Effector memory CD4-positive, alpha-beta T cell (primary cell): Measurements from ENCODE around the gene MYH11.

Experiments
- DNase-seq, 3 donors: peaks; one replicate each; pipeline ENCODE4 v3.0.0-alpha.2; 2020
- H3K27ac ChIP-seq: 2 replicates; pipeline ENCODE4 v1.7.0; 2013; ENCODE audit warnings: mild to moderate bottlenecking, low read length, moderate library complexity; ENCODE audit not compliant: insufficient read depth, poor library complexity, severe bottlenecking
- H3K27me3 ChIP-seq: replicated peaks from 2 replicates; pipeline ENCODE4 v1.7.0; 2013; ENCODE audit warnings: mild to moderate bottlenecking, low read length; ENCODE audit not compliant: insufficient read depth, control insufficient read depth, poor library complexity, severe bottlenecking
- H3K36me3 ChIP-seq: 2 replicates; pipeline ENCODE4 v1.7.0; 2013; ENCODE audit warnings: mild to moderate bottlenecking, low read length, moderate library complexity; ENCODE audit not compliant: control insufficient read depth, insufficient read depth
- H3K4me1 ChIP-seq: 2 replicates; pipeline ENCODE4 v1.7.0; 2013; ENCODE audit warnings: low read length, mild to moderate bottlenecking; ENCODE audit not compliant: control insufficient read depth, insufficient read depth, poor library complexity, severe bottlenecking
- H3K4me3 ChIP-seq: 2 replicates; pipeline ENCODE4 v1.7.0; 2013; ENCODE audit warnings: low read length, low read depth, mild to moderate bottlenecking; ENCODE audit not compliant: insufficient read depth, poor library complexity, severe bottlenecking
- H3K9me3 ChIP-seq: 2 replicates; pipeline ENCODE4 v1.7.0; 2013; ENCODE audit warnings: mild to moderate bottlenecking, low read length, moderate library complexity; ENCODE audit not compliant: control insufficient read depth

Gene MYH11

DNA sequence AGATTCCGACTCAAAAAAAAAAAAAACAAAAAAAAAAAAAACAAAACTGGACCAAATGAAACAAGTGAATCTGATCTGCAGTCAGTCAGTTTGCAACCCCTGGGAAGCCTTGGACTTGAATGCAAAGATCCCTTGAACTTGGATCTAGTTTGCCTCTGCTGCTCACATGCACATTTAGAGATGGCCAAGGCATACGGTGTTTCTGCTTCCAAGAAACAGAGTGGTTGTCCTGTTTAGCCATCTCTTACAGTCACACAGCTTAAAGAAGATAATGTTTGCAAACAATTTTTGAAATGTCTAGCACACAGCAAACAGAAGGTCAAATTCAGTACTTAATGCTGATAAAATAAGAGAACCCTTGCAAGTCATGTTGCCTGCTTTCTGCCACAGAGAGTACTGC lies 202.2 kb downstream of the MYH11 start:
- no peak overlapping the region for H3K4me3 ChIP-seq
- no peaks in the 10 kb centered on the region for H3K9me3 ChIP-seq
- no peaks in the 10 kb centered on the region for H3K27me3 ChIP-seq
- no peak for DNase-seq
- no peak overlapping the region for H3K27ac ChIP-seq
- H3K36me3 ChIP-seq = peaks cover 3% of the 10 kb centered on the region
- H3K4me1 ChIP-seq = peaks cover 21% of the 10 kb centered on the region

DNA sequence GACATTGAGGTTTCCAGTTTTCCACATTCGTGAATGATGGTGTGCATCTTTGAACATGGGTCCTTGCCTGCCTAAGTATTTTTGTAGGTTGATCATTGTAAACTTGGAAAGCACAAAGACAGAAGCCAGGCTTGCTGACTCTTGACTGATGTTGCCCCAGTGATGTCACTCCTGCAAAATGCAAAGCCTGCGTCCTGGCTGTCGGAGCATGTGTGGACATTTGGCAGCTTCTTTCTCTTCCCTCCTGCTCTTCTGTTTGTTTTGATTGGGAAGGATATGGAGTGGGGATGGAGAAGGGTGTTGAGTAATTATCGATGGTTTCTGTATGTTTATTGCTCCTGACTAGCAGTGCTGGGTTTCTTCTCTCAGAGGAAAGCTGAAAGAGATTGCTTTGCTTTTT lies 203.6 kb downstream of the MYH11 start:
- Histone ChIP-seq H3K4me1 (peaks cover 14% of the 10 kb centered on the region), H3K9me3 (no peaks in the 10 kb centered on the region), H3K27ac (no peak overlapping the region), H3K27me3 (no peaks in the 10 kb centered on the region), H3K36me3 (peaks cover 3% of the 10 kb centered on the region), H3K4me3 (no peak overlapping the region)
- DNase-seq = no peak
